Panc1 (cell line): ENCODE results near the gene ART1. TPM values are rescaled to one million over a fixed set of nuclear protein-coding genes. Genes with fewer than 3 reads are reported as not detected.

Source experiments
- ATAC-seq: fragments of 200-7000 bp; cut with Tn5 transposase; 2 replicates; pipeline ENCODE4 v1.9.1; 2020; ENCODE audit warnings: mild to moderate bottlenecking, moderate library complexity
- BruUV-seq: library from RNA; stranded (reverse); fragments of 400-500 nt; replicated peaks from 2 replicates; lab custom pipeline; 2021; lab: Mats Ljungman, UMichigan
- CTCF ChIA-PET: fragments of 300-600 bp; sonication (Branson Sonifier 250); formaldehyde crosslinking; loops from one replicate; lab custom pipeline; 2022; ENCODE audit warnings: antibody characterized with exemption; lab: Charles Lee
- POLR2A ChIA-PET: fragments of 300-600 bp; sonication (Branson Sonifier 250); formaldehyde crosslinking; loops from one replicate; lab custom pipeline; 2022; ENCODE audit warnings: antibody characterized with exemption; lab: Charles Lee
- DNase-seq: peaks from one replicate; pipeline ENCODE4 v3.0.0-alpha.2; 2010; ENCODE audit warnings: low read depth, low spot score
- H3K27ac ChIP-seq: 2 replicates; pipeline ENCODE4 v1.5.1; 2011; ENCODE audit warnings: mild to moderate bottlenecking, low read length, inconsistent platforms
- H3K27me3 ChIP-seq: fragments of 200-500 bp; sonication (Bioruptor generic); 2 replicates; pipeline ENCODE4 v1.6.0; 2014; ENCODE audit warnings: low read length, inconsistent platforms; ENCODE audit not compliant: control insufficient read depth, insufficient read depth
- H3K36me3 ChIP-seq: fragments of 200-500 bp; sonication (Bioruptor generic); 2 replicates; pipeline ENCODE4 v1.5.1; 2014; ENCODE audit warnings: inconsistent platforms, mild to moderate bottlenecking, low read length, moderate library complexity; ENCODE audit not compliant: control insufficient read depth, insufficient read depth
- H3K4me1 ChIP-seq: 2 replicates; pipeline ENCODE4 v1.5.1; 2011; ENCODE audit warnings: inconsistent platforms, mild to moderate bottlenecking, low read length, moderate library complexity; ENCODE audit not compliant: control insufficient read depth, insufficient read depth
- H3K4me3 ChIP-seq, 2 experiments: 2 replicates each; pipeline ENCODE4 v1.5.1; 2011 to 2012; ENCODE audit warnings: low read depth in 2 of 2, low read length in 2 of 2, mild to moderate bottlenecking in 2 of 2, inconsistent platforms in 1 of 2, moderate library complexity in 1 of 2
- H3K9me3 ChIP-seq: fragments of 200-500 bp; sonication (Bioruptor generic); 2 replicates; pipeline ENCODE4 v1.5.1; 2014; ENCODE audit warnings: low read depth, mild to moderate bottlenecking, inconsistent platforms, low read length, moderate library complexity; ENCODE audit not compliant: control insufficient read depth, insufficient read depth
- POLR2AphosphoS5 ChIP-seq: IDR thresholded peaks from 2 replicates; pipeline ENCODE4 v1.6.1; 2012; ENCODE audit warnings: mild to moderate bottlenecking, low read depth, low read length, moderate library complexity
- SIN3A ChIP-seq: IDR thresholded peaks from 2 replicates; pipeline ENCODE4 v1.6.1; 2012; ENCODE audit warnings: low read depth, mild to moderate bottlenecking, low read length, moderate library complexity, borderline replicate concordance; ENCODE audit not compliant: insufficient read depth
- TCF7L2 ChIP-seq: IDR thresholded peaks from 2 replicates; pipeline ENCODE4 v1.6.1; 2011; ENCODE audit warnings: mild to moderate bottlenecking, low read depth, low read length, inconsistent platforms
- in situ Hi-C: cut with HindIII; loops from 2 replicates; pipeline ENCODE4 v1.10.0; 2016; ENCODE audit warnings: low sequenced_read_pairs, low pct_unique_long_range_greater_than_20kb
- intact Hi-C: fragments of 100-400 bp; cut with micrococcal nuclease; formaldehyde crosslinking; loops from one replicate; pipeline ENCODE4 v1.10.0; 2022; ENCODE audit not compliant: unreplicated experiment
- total RNA-seq: library from RNA; stranded (reverse); gene quantifications from one replicate; pipeline ENCODE4 v1.2.1, GENCODE V29; 2021; ENCODE audit not compliant: unreplicated experiment
- TF ChIP-seq, protein P1 (sequence below): fragments of 450-650 bp; IDR thresholded peaks from 2 replicates; pipeline ENCODE4 v1.5.1; 2017; ENCODE audit warnings: mild to moderate bottlenecking
- TF ChIP-seq, protein P2 (sequence below), 2 experiments: IDR thresholded peaks; 2 replicates each; pipeline ENCODE4 v1.6.1; 2011 to 2012; ENCODE audit warnings: low read depth in 2 of 2, control low read depth in 1 of 2, low read length in 1 of 2, mild to moderate bottlenecking in 1 of 2, moderate library complexity in 1 of 2; ENCODE audit not compliant: insufficient read depth in 1 of 2

Gene ART1
- total RNA-seq, 1 experiment from 2014 or later: not detected

DNA sequence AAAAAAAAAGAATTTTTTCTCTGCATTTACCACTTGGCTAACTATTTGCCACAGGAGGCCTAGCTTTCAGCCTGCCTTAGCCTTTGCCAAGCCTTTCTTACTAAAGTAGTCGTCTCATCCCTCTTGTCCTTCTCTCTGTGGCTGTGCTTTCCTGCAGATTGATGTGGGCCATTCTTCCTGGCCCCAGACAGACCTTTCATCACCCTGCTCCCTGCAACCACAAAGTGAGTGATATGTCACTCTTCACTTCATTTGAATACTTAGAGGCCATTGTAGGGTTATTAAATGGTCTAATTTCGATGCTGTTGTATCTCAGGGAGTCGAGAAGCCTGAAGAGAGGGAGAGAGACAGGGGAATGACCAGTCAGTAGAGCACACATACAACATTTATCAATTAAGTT, 40.8 kb upstream of the ART1 start:
- ChIA-PET CTCF (no interaction called here), POLR2A (no interaction called here)
- BruUV-seq: no TSS peak
- no peaks in the 10 kb centered on the region for H3K4me1 ChIP-seq
- no peak for DNase-seq
- H3K27me3 ChIP-seq: no peaks in the 10 kb centered on the region
- no peak for ATAC-seq
- H3K4me3 ChIP-seq: no peak overlapping the region
- H3K9me3 ChIP-seq: no peaks in the 10 kb centered on the region
- H3K36me3 ChIP-seq: no peaks in the 10 kb centered on the region
- no peak for TF ChIP-seq POLR2AphosphoS5
- TF ChIP-seq TCF7L2: no peak
- TF ChIP-seq SIN3A: no peak
- TF ChIP-seq, protein P1, sequence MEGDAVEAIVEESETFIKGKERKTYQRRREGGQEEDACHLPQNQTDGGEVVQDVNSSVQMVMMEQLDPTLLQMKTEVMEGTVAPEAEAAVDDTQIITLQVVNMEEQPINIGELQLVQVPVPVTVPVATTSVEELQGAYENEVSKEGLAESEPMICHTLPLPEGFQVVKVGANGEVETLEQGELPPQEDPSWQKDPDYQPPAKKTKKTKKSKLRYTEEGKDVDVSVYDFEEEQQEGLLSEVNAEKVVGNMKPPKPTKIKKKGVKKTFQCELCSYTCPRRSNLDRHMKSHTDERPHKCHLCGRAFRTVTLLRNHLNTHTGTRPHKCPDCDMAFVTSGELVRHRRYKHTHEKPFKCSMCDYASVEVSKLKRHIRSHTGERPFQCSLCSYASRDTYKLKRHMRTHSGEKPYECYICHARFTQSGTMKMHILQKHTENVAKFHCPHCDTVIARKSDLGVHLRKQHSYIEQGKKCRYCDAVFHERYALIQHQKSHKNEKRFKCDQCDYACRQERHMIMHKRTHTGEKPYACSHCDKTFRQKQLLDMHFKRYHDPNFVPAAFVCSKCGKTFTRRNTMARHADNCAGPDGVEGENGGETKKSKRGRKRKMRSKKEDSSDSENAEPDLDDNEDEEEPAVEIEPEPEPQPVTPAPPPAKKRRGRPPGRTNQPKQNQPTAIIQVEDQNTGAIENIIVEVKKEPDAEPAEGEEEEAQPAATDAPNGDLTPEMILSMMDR: no peak
- TF ChIP-seq, protein P2, sequence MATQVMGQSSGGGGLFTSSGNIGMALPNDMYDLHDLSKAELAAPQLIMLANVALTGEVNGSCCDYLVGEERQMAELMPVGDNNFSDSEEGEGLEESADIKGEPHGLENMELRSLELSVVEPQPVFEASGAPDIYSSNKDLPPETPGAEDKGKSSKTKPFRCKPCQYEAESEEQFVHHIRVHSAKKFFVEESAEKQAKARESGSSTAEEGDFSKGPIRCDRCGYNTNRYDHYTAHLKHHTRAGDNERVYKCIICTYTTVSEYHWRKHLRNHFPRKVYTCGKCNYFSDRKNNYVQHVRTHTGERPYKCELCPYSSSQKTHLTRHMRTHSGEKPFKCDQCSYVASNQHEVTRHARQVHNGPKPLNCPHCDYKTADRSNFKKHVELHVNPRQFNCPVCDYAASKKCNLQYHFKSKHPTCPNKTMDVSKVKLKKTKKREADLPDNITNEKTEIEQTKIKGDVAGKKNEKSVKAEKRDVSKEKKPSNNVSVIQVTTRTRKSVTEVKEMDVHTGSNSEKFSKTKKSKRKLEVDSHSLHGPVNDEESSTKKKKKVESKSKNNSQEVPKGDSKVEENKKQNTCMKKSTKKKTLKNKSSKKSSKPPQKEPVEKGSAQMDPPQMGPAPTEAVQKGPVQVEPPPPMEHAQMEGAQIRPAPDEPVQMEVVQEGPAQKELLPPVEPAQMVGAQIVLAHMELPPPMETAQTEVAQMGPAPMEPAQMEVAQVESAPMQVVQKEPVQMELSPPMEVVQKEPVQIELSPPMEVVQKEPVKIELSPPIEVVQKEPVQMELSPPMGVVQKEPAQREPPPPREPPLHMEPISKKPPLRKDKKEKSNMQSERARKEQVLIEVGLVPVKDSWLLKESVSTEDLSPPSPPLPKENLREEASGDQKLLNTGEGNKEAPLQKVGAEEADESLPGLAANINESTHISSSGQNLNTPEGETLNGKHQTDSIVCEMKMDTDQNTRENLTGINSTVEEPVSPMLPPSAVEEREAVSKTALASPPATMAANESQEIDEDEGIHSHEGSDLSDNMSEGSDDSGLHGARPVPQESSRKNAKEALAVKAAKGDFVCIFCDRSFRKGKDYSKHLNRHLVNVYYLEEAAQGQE (IDR thresholded peaks at IDR 0.05; ENCODE audit: insufficient read depth in 1 of 2, low read depth in 2 of 2, low read length in 1 of 2): no peak
- in situ Hi-C loops (no loop called here), intact Hi-C loops (no loop called here)
- H3K27ac ChIP-seq: no peak overlapping the region

DNA sequence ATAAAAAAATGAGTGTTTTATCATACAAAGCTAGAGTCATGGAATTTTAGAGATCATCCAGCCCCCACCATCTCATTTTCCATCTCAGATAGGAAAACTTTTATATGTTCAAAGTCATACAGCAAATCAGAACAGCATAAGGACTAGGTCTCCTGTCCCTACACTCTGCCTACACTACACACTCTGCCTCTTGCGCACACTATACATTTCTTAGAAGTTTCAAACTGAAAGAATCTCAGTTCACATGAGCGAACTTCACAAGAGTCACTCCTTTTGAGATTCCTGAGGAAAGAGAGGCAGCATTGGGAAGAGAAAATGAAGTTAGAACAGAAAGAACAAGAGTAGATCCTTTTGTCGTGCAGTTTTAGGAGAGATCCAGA, 39.7 kb upstream of the ART1 start:
- intact Hi-C loops: no loop called here
- no peak for ATAC-seq
- in situ Hi-C loops: no loop called here

More for the DNA sequence above, 39.7 kb upstream of the ART1 start:
- H3K36me3 ChIP-seq: no peaks in the 10 kb centered on the region
- H3K4me3 ChIP-seq: no peak overlapping the region
- BruUV-seq: no TSS peak
- TF ChIP-seq POLR2AphosphoS5 (no peak), TCF7L2 (no peak), SIN3A (no peak)
- TF ChIP-seq, protein P2 (IDR thresholded peaks at IDR 0.05; ENCODE audit: insufficient read depth in 1 of 2, low read depth in 2 of 2, low read length in 1 of 2): no peak
- TF ChIP-seq, protein P1: no peak
- ChIA-PET CTCF (no interaction called here), POLR2A (no interaction called here)
- DNase-seq: no peak
- H3K27me3 ChIP-seq: no peaks in the 10 kb centered on the region
- H3K27ac ChIP-seq: no peak overlapping the region
- no peaks in the 10 kb centered on the region for H3K9me3 ChIP-seq
- no peaks in the 10 kb centered on the region for H3K4me1 ChIP-seq
